ENCODE results near the gene HAND2. TPM values are rescaled to one million over a fixed set of nuclear protein-coding genes. Genes with fewer than 3 reads are reported as not detected.
A peak's percentile ranks its signal among the peaks of the same experiment; 100 is the strongest.

HAND2 gene
- total and polyA plus RNA-seq, 12 donors: 48.6 to 196 (median 117) TPM

DNA sequence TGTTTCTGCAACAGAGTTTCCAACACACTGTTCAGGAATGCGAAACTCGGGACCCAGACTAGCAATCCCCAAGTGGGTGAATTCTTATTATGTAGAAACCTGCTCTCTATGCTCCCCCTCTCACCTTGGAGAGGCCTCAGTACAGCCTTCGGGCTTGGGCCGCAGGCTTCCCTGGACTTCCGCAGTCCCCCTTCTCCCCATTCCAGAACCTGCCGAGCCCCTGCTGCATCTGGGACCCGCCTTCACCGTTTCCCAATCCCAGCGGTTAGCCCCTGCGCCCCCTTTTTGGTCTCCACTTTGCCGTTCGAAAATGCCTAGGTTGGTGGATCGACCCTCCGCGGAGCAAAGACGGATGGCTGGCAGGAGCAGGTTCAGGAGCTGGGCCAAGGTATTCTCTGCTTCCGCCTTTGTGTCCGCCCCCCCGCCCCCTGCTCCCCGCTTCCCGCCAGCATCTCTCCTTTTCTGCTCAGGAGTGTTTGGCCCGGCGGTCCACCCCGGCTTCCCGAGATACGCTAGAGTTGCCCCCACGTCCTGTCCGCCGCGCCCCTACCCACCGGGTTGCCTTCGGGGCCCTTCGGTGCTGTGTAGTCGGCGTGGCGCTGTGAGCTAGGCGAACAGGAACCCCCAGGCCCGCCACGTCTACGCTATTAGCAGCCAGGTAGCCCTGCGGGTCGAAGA, 11.5 kb downstream of the HAND2 start:
- TF ChIP-seq, protein P1, sequence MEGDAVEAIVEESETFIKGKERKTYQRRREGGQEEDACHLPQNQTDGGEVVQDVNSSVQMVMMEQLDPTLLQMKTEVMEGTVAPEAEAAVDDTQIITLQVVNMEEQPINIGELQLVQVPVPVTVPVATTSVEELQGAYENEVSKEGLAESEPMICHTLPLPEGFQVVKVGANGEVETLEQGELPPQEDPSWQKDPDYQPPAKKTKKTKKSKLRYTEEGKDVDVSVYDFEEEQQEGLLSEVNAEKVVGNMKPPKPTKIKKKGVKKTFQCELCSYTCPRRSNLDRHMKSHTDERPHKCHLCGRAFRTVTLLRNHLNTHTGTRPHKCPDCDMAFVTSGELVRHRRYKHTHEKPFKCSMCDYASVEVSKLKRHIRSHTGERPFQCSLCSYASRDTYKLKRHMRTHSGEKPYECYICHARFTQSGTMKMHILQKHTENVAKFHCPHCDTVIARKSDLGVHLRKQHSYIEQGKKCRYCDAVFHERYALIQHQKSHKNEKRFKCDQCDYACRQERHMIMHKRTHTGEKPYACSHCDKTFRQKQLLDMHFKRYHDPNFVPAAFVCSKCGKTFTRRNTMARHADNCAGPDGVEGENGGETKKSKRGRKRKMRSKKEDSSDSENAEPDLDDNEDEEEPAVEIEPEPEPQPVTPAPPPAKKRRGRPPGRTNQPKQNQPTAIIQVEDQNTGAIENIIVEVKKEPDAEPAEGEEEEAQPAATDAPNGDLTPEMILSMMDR (IDR thresholded peaks at IDR 0.05): no peak
- H3K4me3 ChIP-seq: peak overlapping the region; percentile 7 to 56 (median 46)
- H3K9me3 ChIP-seq: no peaks in the 10 kb centered on the region
- ATAC-seq: no peak
- peaks cover 3 to 70% (median 37%) of the 10 kb centered on the region in 9 donors for H3K4me1 ChIP-seq
- WGBS, 2 donors: 12 to 20% methylated on average over 42 of the region's 42 CpGs
- H3K27me3 ChIP-seq: peaks cover 0 to 99% (median 54%) of the 10 kb centered on the region in 7 donors
- DNase-seq: peak in 1 of 2 donors; percentile 28
- intact Hi-C loops (cut with DNase I): loop anchor here in 2 of 10 donors (5.0 to 10.0 kb wide), 2 partner anchors 164 to 606 kb away; no protein-coding TSS in a partner anchor
- peak overlapping the region; percentile 74 to 97 (median 96) for H3K27ac ChIP-seq
- no peaks in the 10 kb centered on the region for H3K36me3 ChIP-seq

DNA sequence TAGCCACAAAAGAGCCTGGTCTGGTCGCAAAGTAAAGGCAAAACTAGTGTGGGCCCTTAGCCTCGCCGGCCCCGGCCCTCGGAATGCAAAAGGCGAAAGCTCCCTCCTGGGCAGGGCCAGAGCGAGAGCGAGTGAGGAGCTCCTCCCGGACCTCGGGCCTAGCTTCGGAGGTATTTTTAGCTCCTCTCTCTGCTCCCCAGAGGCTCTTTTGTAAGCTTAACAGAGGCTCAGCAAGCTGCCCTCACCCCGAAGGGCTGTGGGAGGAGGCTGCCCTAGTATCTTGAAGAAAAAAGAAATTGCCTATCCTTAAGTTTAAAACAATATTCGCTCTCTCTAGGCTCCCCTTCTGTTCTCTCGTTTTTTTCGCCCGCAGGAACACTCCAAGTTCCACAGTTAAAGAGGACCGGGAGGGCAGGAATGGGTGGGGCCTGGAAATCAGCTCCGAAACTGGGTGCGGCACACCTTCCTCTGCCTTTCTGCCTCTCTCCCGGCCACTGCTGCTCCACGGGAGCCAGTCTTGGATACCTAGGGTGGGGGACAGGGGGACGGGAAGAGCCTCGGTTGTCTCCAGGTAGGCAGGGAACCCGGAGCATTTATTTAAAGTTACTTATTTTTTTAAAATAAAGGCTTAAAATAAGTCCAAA, 12.1 kb downstream of the HAND2 start:
- Histone ChIP-seq H3K36me3 (no peaks in the 10 kb centered on the region), H3K4me3 (peak overlapping the region; percentile 7 to 56 (median 46)), H3K4me1 (peaks cover 3 to 63% (median 31%) of the 10 kb centered on the region in 9 donors), H3K27me3 (peaks cover 0 to 99% (median 48%) of the 10 kb centered on the region in 7 donors), H3K27ac (peak overlapping the region; percentile 74 to 97 (median 96)), H3K9me3 (no peaks in the 10 kb centered on the region)
- intact Hi-C loops (cut with DNase I): loop anchor here in 2 of 10 donors (5.0 to 10.0 kb wide), 2 partner anchors 164 to 607 kb away; no protein-coding TSS in a partner anchor
- ATAC-seq: peak; percentile 8 to 44 (median 37)
- peak in 1 of 2 donors; percentile 56 for DNase-seq
- 13 to 19% methylated on average over 24 of the region's 24 CpGs for WGBS, 2 donors
- TF ChIP-seq, protein P1 (IDR thresholded peaks at IDR 0.05): no peak

DNA sequence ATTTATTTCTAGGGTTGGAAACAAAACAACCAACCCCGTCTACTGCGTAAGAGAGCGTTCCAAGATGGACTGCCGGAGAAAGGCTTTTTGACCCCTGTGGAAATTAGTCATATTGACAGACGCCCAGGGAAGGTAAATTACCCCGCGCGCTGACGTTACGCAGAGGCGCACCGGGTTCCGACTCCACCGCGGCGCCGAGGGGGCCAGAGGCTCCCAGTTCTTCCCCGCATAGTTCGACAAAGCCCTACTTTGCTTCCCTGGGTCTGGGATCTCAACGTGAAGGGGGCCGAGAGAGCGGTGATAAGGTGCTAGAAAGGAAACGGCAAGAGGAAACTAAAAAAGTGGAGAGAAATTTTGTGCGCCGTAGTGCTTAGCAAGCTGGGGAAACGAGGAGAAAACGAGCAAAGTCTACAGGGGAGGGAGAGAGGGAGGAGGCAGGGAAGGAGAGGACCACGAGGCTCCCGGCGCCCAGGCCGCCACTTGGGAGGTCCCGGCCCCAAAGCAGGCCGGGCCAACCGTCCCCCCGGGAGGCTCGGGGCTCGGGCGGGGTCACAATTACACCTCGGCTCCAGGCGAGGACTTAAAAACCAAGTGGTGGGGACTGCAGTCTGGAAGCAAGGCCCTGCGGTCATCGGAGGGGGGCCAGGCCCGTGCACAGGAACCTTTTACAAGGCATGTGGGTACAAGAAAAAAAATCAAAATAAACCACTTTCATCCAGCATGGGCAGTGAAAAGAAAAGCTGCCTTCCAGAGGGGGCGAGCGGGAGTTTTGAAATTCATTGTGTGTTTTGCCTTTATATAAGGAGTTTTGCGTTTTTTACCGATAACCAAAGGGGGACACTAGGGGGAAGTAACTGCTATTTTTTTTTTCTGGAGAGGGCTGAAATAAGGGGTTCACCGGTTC, 13.2 kb downstream of the HAND2 start:
- DNase-seq: no peak
- intact Hi-C loops (cut with DNase I): loop anchor here in 2 of 10 donors (5.0 to 10.0 kb wide), 2 partner anchors 165 to 608 kb away; no protein-coding TSS in a partner anchor
- Histone ChIP-seq H3K4me3 (peak overlapping the region; percentile 7 to 56 (median 44)), H3K9me3 (no peaks in the 10 kb centered on the region), H3K27me3 (peaks cover 0 to 99% (median 44%) of the 10 kb centered on the region in 7 donors), H3K27ac (peak overlapping the region; percentile 74 to 97 (median 96)), H3K36me3 (no peaks in the 10 kb centered on the region), H3K4me1 (peaks cover 3 to 55% (median 25%) of the 10 kb centered on the region in 9 donors)
- WGBS, 2 donors: 15 to 23% methylated on average over 48 of the region's 48 CpGs
- peak in 5 of 8 donors; percentile 1 to 7 (median 2) for ATAC-seq
- TF ChIP-seq, protein P1 (IDR thresholded peaks at IDR 0.05): no peak

Data from heart right ventricle (tissue), 16 donors.